Measurements from ENCODE around the gene SIRT4.

GRCh38 chr12:120317224-120318105, 15.3 kb downstream of the SIRT4 start:
- TF ChIP-seq CTCF (conservative IDR thresholded peaks at IDR 0.05; ENCODE audit: low read depth, low read length) (peak; percentile 53), POLR2A (IDR thresholded peaks at IDR 0.05; ENCODE audit: low read depth, low read length) (peak; percentile 71; the same call in 1 of the 2 replicates), USF2 (IDR thresholded peaks at IDR 0.05; ENCODE audit: low read depth, low read length) (peak; percentile 100), MAFK (IDR thresholded peaks at IDR 0.05; ENCODE audit: low read depth, low read length) (no peak), RAD21 (IDR thresholded peaks at IDR 0.05; ENCODE audit: low read length) (no peak), FOS (IDR thresholded peaks at IDR 0.05; ENCODE audit: low read depth, low read length) (peak; percentile 37; the same call in 1 of the 2 replicates), SMC3 (IDR thresholded peaks at IDR 0.05; ENCODE audit: low read depth, low read length) (no peak)
